HG02852 (cell line): ENCODE results near the gene BLID.

Source experiments
- ATAC-seq: cut with Tn5 transposase; IDR thresholded peaks from one replicate; pipeline ENCODE4 v1.9.1; 2021; ENCODE audit warnings: mild to moderate bottlenecking, moderate library complexity; ENCODE audit not compliant: unreplicated experiment

BLID gene

GRCh38 chr11:122140500-122140899 lies 24.5 kb upstream of the BLID start:
- ATAC-seq: no peak

DNA sequence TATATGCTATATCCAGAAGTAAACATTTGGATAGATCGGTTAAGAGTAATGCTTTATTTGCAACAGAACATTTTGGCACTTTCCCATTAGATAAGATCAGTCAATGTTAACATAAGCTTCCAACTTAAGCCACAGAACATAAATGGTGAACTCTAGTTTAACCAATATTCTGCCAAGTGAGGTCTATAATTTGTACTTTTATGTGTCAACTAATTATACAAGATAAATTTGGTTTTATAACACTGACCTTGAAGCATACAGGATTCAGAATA lies 23.5 kb upstream of the BLID start:
- no peak for ATAC-seq

DNA sequence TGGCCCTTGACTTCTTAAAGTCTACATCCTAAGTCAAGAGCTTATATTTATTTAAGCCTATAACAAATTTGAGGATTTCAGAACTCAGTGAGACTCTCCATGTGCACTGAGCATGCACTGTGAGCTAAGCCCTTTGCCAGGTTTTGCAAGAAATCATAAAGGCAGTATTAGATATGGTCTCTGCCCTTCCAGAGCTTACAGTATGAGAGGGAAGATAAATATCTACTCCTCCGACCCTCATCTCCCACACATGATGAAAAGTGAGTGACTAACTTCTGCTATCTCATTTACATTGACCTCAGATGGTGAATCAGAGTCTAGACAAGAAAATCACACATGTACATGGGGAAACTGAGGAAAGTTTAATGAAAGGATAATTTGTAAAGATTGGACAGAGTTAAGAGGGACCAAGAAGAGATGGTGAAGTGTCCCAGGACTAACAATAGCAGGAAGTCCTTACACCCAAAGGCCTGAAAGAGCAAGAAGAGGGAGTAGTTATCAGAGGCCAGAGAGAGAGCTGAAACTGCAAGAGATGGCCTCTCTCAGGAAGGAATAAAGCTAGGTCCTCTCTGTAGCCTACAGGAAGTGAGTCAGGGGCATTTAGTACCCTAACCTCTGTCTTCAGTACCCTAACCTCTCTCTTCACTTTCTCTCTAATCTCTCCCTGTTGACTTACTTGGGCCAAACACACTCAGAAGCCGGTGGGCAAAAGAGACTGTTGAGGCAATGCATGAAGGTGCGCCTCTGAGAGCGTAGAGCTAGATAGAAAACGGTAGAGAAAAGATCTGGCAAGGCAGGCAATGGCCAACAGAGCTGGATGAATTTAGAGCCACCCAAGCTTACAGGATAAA lies 23.0 kb upstream of the BLID start:
- ATAC-seq: no peak

DNA sequence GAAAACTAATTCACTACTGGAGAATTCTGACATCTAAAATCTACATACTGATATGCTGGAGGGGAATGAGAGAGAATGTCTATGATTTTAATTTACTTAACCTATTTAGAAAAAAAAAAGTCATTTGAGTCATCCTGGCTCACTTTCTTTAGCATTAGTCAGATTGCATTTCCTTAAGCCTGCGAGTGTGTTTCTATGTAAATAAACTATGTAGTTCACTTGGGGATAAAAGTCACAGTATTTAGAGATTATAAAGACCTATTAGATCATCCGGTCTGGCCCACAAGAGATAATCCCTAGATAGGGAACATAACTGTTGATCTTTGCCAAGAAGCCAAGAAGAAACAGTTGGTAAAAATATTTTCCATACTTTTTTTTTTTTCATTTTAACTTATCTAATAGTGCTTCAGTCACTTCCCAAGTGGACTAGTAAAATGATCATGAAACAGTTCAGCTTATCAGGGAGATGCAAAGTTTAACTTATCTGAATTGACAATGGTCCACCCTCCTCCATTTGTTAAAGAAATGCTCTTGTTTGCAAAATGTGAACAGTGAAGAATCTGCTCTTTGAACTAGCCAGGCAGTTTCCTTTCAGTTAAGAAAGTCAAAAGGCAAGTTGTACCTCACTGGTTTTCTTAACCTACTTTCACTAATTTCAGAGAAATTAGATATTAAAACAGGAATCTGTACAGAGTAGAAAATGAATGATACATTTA lies 21.2 kb upstream of the BLID start:
- no peak for ATAC-seq

- ATAC-seq: no peak
Observed at GRCh38 chr11:122131126-122131525, 15.1 kb upstream of the BLID start.

- ATAC-seq: no peak
Observed at GRCh38 chr11:122128146-122128545, 12.1 kb upstream of the BLID start.

GRCh38 chr11:122127020-122127419 lies 11.0 kb upstream of the BLID start:
- no peak for ATAC-seq

DNA sequence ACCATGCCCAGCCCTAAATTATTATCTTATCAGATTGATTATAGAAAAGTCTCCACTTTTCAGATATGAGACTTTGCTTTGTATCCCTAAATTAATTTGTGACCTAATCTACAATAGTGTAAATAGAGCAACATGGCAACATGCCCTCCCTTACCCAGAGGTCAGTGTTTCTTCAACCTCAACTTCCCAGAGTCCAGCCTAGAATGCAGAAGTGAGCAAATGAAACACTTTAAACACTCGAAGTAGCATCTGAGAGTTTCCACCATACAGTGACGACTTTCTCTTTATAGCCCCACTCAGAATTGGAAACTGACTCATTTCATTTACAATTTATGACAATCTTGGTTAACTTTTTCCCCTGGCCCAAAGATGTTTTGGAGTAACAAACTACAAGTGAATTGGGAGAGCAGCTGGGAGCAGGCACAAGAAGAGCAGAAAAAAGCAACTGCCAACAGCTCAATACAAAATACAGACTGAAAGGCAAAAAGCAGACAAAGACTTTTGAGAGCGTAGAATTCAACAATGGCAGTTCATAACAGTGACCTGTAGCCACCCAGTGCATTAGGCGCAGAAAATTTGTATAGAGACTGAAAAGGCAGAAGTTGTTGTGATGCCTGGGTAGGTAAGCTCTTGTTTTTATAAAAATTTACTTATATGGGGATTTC lies 10.1 kb upstream of the BLID start:
- no peak for ATAC-seq

GRCh38 chr11:122123263-122123929 lies 7.4 kb upstream of the BLID start:
- ATAC-seq: no peak

- no peak for ATAC-seq
Observed at GRCh38 chr11:122122179-122122578, 6.2 kb upstream of the BLID start.

GRCh38 chr11:122120096-122120495 lies 4.1 kb upstream of the BLID start:
- no peak for ATAC-seq

- no peak for ATAC-seq
Observed at GRCh38 chr11:122116591-122116990, 576 bp upstream of the BLID start.

DNA sequence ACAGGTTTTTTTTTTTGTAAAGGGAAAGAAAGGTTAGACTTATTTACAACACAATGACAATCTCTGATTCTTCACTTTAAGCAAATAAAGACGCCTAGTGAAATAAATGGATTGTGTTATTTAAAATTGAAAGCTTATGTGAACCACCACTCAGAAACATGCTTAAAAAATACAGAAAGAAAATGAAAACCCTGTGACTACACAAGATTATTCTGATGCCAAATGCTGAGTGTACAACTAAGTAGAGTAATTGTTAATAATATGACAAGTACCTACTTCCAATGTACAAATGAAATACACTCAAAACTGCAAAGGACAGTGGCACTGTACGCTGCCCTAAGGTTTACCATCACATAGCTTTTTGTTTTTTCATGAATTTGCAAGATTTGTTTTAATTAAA lies 1.0 kb downstream of the BLID start:
- ATAC-seq: no peak

DNA sequence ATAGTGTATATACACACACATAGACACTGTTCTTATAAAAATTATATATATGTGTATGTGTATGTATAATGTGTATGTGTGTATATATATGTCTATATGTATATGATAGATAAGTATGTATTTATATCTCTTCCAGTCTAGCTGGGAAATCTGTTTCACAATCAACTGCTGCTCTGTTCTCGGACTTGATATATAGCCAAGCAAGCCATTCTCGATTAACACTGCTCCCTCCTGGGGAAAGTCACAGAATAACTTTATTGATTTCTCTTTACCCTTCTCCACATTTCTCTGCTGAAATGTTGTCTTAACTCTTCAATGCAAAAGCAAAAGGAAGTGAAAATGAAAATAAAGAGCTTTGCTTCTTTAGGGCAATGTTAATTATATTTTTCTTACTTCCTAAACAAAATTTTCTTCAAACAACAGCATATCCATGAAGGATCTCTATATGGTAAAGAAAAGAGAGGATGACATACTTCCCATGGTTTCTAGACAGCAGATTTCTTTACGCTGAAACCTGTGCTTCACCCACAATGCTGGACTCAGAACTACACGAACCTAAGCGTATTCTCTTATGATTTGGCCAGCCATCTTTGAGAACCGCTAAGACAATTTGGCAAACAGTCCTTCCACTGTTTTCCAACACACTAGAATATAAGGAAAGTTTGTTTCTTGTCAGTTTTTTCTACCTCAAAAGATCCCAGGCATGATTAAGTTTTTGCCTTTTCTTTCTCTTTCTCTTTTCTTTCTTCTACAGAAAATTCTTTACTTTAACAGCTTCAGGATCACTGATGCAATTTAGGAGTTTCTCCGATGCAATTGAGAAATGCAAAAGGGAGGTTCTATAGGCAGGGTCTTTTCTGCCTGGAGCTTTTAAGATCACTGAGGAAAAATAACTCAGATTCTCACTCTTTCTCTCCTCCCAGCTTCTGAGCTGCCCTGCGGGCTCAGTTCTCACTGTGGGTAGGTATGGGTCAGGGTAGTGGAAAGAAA lies 1.9 kb downstream of the BLID start:
- no peak for ATAC-seq

DNA sequence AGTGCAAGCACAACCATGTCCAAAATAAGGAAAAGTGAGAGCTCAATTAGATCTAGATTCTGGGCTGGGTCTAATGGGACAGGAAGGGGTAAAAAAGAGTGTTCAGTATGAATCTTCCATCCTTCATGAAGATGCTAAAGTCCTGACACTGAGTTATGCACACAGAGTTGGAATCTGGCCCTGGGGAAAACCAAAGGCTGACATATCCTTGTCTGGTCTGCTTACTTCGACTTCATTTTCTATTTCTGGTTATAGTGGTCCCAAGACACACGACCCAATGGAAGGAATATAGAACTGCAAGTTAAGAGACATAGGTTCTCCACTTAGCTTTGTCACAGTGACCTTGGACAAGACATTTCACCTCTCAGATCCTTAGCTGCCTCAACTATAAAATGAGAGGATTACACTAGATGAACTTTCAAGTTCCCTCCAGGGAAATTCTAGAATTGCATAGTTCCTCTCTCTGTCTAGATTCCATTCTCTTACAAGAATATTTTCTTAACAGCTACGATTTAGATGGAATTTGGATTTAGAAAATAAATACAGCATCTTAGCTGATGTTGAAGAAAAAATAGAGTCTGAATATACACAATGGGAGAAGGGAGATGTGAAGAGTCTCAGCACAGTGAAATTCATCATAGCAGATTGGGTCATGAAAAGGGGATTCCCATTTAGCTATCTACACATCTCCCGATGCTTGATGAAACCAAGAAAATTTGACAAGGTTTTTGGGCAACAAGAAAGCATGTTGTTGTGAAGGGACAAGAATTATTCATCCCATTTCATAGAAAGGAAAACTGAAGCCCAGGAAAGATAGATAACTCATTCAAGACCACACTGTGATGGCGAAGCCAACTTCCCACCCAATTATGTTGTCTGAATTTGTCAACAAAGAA lies 3.3 kb downstream of the BLID start:
- no peak for ATAC-seq

DNA sequence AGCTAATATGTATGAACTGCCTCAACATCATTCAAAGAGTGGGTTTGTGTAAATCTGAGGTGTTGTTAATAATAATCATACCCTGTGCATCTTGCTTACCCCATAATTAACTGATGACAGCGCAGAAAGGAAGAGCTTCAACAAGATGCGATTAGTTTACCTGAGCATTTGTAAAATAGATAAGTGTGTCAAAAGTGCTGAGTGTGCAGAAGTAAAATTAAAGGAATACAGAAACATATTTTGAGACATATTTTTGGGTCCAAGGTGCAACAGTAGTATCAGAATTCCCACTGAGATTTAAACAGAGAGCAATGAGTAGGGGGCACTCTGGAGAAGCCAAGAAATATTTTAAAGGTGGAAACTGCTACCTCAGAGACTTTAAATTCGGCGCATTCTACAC lies 6.1 kb downstream of the BLID start:
- ATAC-seq: no peak

GRCh38 chr11:122108828-122109227 lies 7.2 kb downstream of the BLID start:
- no peak for ATAC-seq

- no peak for ATAC-seq
Observed at GRCh38 chr11:122108192-122108799, 7.7 kb downstream of the BLID start.

GRCh38 chr11:122107566-122107965 lies 8.4 kb downstream of the BLID start:
- ATAC-seq: no peak
